ENCODE results near the gene TERB2.

TERB2 gene

GRCh38 chr15:45026651-45027190 lies 70.2 kb downstream of the TERB2 start:
- H3K4me3 ChIP-seq (ENCODE audit: low read depth, low read length) = no peak overlapping the region
- no peak for TF ChIP-seq CTCF (IDR thresholded peaks at IDR 0.05; ENCODE audit: borderline replicate concordance, insufficient read depth, low read depth, low read length)

DNA sequence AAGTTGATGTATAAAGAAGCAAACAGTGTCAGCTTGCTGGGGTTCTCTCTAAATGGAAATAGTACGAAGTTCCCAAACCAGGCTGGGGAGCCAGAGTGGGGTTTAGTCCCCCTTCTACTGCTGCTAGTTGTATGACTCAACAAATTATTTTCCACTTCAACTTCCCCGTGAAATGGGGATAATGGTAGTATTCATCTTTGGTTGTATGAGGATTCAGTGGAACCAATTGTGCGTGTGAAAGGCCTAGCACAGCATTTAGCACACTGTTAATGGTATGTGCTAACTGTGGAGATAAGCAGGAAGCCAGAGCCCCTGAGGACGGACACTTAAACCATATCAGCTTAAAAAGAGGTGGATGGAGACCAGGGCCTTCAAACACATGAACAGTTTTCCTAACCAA lies 70.7 kb downstream of the TERB2 start:
- TF ChIP-seq CTCF (IDR thresholded peaks at IDR 0.05; ENCODE audit: borderline replicate concordance, insufficient read depth, low read depth, low read length) = no peak
- H3K4me3 ChIP-seq (ENCODE audit: low read depth, low read length) = no peak overlapping the region
